Mucosa of descending colon (tissue), 3 donors: ENCODE measurements around the gene NTHL1. TPM values are rescaled to one million over a fixed set of nuclear protein-coding genes. Genes with fewer than 3 reads are reported as not detected.

Experiments
- ATAC-seq: fragments of 200-7000 bp; cut with Tn5 transposase; one replicate; pipeline ENCODE4 v1.9.1; 2020; ENCODE audit warnings: mild to moderate bottlenecking, moderate library complexity
- DNase-seq, 3 donors: peaks; one replicate each; pipeline ENCODE4 v3.0.0-alpha.2; 2020
- H3K36me3 ChIP-seq: fragments of 200-600 bp; one replicate; pipeline ENCODE4 v1.8.0; 2021; ENCODE audit warnings: low read depth, mild to moderate bottlenecking
- H3K4me1 ChIP-seq: fragments of 200-600 bp; one replicate; pipeline ENCODE4 v1.8.0; 2021; ENCODE audit warnings: low read depth, mild to moderate bottlenecking
- H3K4me3 ChIP-seq: fragments of 200-600 bp; one replicate; pipeline ENCODE4 v1.8.0; 2021; ENCODE audit warnings: mild to moderate bottlenecking
- H3K9me3 ChIP-seq: fragments of 200-600 bp; one replicate; pipeline ENCODE4 v1.8.0; 2021; ENCODE audit warnings: mild to moderate bottlenecking
- intact Hi-C, 2 donors: fragments of 100-400 bp; cut with DNase I in 1 of 2; cut with micrococcal nuclease in 1 of 2; formaldehyde crosslinking; loops; one replicate each; pipeline versions ENCODE4 v1.11.0 to v1.11.1; 2022; cut with DNase I, micrococcal nuclease
- total RNA-seq, 3 donors: library from RNA; stranded (reverse); fragmentation: NEBNext Ultra II Directional in 2 of 3; extraction: Animal tissue kit (Norgen Biotek cat#: 25700) in 2 of 3; gene quantifications; one replicate each; pipeline versions ENCODE4 v1.2.1 to v1.2.4, GENCODE V29; 2021 to 2023
- TF ChIP-seq, protein P1 (sequence below): fragments of 200-600 bp; IDR thresholded peaks from one replicate; pipeline ENCODE4 v1.8.0; 2022; ENCODE audit warnings: antibody characterized with exemption, mild to moderate bottlenecking
- donor health status: DM: no; HTN: no; CAD: no; lungs with moderate emphysema.
- donor health status: DM: no; HTN: no; CAD: no.
- donor health status: DM: no; HTN: yes; CAD: no.

The NTHL1 gene
- total RNA-seq, 3 donors from 2014 or later: 23.5 to 28.2 (median 24.5) TPM

DNA sequence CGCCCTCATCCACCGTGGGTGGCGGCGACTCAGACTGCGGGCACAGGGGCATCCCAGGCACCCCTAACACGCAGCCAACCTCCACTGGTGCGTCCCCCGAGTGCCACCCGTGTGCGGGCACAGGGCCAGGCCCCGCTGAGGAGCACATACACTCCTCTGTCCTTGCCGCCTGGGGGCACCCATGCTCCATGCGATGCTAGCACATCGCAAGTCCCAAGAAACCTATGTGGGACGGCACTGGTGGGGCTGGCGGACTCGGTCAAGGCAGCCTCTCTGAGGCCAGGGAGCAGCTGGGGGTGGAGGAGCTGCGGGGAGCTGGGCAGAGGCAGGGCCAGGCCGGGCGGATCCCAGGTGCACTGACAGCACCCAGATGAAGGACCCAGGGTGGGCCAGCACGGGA lies 42.0 kb downstream of the NTHL1 start:
- TF ChIP-seq, protein P1, sequence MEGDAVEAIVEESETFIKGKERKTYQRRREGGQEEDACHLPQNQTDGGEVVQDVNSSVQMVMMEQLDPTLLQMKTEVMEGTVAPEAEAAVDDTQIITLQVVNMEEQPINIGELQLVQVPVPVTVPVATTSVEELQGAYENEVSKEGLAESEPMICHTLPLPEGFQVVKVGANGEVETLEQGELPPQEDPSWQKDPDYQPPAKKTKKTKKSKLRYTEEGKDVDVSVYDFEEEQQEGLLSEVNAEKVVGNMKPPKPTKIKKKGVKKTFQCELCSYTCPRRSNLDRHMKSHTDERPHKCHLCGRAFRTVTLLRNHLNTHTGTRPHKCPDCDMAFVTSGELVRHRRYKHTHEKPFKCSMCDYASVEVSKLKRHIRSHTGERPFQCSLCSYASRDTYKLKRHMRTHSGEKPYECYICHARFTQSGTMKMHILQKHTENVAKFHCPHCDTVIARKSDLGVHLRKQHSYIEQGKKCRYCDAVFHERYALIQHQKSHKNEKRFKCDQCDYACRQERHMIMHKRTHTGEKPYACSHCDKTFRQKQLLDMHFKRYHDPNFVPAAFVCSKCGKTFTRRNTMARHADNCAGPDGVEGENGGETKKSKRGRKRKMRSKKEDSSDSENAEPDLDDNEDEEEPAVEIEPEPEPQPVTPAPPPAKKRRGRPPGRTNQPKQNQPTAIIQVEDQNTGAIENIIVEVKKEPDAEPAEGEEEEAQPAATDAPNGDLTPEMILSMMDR: no peak
- no peak for ATAC-seq
- Histone ChIP-seq H3K4me3 (no peak overlapping the region), H3K36me3 (peaks cover 8% of the 10 kb centered on the region), H3K4me1 (peaks cover 40% of the 10 kb centered on the region), H3K9me3 (no peaks in the 10 kb centered on the region)
- peak in 1 of 3 donors; percentile 38 for DNase-seq
- intact Hi-C loops: no loop called here

DNA sequence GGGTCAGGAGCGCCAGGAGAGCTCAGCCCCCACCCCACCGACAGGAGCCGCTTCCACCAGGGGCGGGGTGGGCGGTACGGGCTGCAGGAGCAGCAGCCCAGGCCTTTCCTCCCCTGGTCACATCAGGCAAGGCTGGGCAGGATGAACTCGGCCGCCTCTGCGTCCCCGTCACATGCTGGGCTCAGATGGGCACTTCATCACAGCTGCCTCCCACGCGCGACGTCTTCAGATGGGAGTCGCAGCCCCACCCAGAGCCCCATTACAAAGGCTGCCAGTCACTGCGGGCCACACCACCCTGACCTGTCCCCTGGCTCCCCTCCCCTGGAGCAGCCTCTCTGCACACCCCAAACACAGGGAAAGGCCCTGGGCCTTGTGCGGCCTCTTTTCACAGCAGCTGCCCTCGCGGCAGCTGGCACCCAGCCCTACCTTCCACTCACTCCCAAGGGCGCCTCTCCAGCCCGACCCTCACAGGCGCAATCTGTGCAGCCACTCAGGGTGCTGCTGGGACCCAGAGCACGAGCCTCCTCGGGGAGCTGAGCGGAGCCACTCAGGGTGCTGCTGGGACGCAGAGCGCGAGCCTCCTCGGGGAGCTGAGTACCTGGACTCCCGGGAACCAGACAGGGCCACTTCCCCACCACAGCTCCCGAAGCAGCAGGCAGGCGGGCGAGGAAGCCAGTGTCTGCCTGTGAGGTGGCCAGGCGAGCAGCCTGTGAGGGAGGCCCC lies 42.7 kb downstream of the NTHL1 start:
- ATAC-seq (no peak), DNase-seq (no peak)
- peaks cover 34% of the 10 kb centered on the region for H3K4me1 ChIP-seq
- H3K4me3 ChIP-seq: no peak overlapping the region
- intact Hi-C loops: no loop called here
- peaks cover 8% of the 10 kb centered on the region for H3K36me3 ChIP-seq
- H3K9me3 ChIP-seq: no peaks in the 10 kb centered on the region
- TF ChIP-seq, protein P1: no peak

DNA sequence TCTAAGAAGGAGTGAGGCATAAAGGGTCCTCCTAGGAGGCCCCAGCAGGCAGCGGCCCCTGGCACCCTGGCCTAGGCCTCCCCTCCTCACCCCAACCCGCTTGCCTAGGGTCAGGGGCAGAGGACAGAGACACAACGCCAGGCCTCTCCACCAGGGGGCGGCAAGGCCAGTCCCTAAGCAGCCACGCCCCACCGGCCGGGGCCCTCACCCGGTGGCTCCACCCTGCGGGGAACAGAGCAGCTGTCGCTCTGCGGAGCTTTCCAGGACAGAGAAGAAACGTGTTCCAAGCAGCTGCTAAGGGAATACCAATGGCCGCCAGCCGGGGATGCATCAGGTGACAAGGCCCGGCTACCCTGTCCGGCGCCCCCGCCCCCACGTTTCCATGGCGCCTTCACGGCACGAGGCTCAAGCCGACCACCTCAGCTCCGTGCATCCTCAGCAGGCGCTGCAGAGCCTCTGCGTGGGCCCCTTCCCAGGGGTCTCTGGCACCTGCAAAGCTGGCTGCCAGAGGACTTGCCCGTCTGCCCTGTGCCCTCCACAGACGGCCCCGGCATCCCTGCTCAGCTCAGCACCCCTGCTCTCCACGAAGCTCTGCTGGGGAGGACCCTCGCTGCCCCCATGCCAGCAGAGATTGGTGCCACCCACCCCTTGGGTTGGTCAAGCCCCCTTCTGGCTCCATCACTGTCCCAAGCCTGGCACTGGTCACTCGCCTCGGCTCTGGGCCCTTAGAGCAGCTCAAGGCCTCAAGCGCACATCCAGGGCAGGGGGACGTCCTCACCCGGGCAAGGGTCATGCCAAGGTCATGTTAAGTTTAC lies 43.6 kb downstream of the NTHL1 start:
- H3K36me3 ChIP-seq: peaks cover 17% of the 10 kb centered on the region

DNA sequence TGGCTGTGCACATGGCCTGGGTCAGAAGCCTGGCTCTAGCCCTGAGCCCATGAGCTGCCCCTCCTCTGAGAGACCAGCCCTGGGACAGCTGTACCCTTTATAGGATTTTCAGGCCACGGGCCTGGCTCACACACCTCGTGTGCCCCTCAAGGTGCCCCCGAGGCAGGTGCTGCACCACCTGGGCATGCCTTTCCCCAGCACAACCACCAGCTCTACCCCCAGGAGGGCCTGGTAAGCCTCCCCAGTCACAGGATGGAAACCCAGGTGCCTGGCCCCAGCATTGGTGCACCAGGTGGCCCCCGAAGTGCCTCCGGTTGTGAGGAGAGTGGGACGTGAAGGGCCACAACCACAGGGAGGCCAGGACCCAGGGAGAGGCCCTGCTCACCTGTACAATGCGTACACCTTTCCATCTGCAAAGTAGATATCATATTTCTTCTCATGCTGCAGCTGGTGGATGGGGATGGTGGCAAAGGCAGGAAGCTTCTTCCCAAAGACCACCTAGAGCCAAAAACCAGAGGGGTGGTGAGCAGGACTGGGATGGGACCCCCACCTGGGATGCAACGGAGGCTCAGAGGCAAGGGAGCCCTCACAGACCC lies 44.3 kb downstream of the NTHL1 start:
- DNase-seq (peak in 1 of 3 donors; percentile 48), ATAC-seq (no peak)
- Histone ChIP-seq H3K4me3 (no peak overlapping the region), H3K4me1 (peaks cover 29% of the 10 kb centered on the region), H3K36me3 (peaks cover 17% of the 10 kb centered on the region), H3K9me3 (no peaks in the 10 kb centered on the region)
- TF ChIP-seq, protein P1: no peak
- intact Hi-C loops: no loop called here

More for the DNA sequence above, 43.6 kb downstream of the NTHL1 start:
- DNase-seq (peak; percentile 94 to 97 (median 96)), ATAC-seq (peak; percentile 90)
- Histone ChIP-seq H3K9me3 (no peaks in the 10 kb centered on the region), H3K4me3 (no peak overlapping the region), H3K4me1 (peaks cover 34% of the 10 kb centered on the region)
- TF ChIP-seq, protein P1: peak; percentile 96
- intact Hi-C loops: no loop called here

DNA sequence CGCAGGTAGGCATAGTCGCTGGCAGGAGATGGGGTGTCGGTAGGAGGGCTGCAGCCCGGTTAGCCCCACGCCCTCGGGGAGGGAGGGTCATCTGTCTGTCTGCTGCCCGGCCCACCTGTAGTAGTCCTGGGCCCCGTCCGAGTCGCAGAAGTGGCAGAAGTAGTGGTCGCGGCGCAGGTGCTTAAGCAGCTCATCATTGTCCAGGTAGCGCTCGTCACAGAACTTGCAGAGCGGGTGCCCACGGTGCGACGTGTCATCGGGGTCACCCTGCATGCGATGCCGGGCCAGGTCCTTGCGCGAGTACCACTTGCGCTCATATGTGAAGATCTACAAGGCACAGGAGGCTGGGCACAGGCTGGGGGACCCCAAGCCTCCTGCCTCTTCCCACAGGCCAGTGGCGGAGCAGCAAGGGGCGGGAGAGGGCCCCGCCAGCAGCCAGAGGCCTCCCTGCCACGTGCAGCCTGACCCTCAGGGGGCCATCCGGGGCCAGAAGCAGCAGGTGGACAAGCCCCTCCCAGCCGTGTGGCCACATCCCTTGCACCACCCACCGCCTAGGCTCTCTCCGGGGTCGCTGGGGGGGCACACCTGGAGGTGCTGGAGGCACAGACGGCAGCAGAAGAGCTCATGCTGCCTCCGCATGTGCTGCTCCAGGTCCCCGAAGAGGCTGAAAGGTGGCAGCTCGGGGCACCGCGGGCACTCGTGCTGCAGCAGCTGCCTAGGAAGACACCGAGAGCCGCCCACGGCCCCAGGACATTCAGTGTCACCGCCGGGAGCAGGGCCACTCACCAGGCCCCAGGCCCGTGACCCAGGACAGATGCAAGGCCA lies 45.0 kb downstream of the NTHL1 start:
- ATAC-seq (no peak), DNase-seq (peak in 2 of 3 donors; percentile 34 to 54)
- H3K4me1 ChIP-seq: peaks cover 21% of the 10 kb centered on the region
- peaks cover 17% of the 10 kb centered on the region for H3K36me3 ChIP-seq
- TF ChIP-seq, protein P1: no peak
- H3K4me3 ChIP-seq: no peak overlapping the region
- no peaks in the 10 kb centered on the region for H3K9me3 ChIP-seq
- intact Hi-C loops: no loop called here
